K562 (cell line): ENCODE measurements around the gene IFT122. TPM values are rescaled to one million over a fixed set of nuclear protein-coding genes. Genes with fewer than 3 reads are reported as not detected.

ENCODE experiments used
- BHLHE40 ChIP-seq: IDR thresholded peaks from 2 replicates; pipeline ENCODE4 v1.6.1; 2011; ENCODE audit warnings: low read length, improper control_type of control experiment
- EP300 ChIP-seq: IDR thresholded peaks from 2 replicates; pipeline ENCODE4 v1.6.1; 2012; ENCODE audit warnings: low read length, improper control_type of control experiment
- L3MBTL2 ChIP-seq: fragments of 450-650 bp; IDR thresholded peaks from 2 replicates; pipeline ENCODE4 v1.6.1; 2016; ENCODE audit warnings: mild to moderate bottlenecking, moderate library complexity
- MAFF ChIP-seq: IDR thresholded peaks from 2 replicates; pipeline ENCODE4 v1.6.1; 2012; ENCODE audit warnings: low read length, improper control_type of control experiment
- MITF ChIP-seq: IDR thresholded peaks from 2 replicates; pipeline ENCODE4 v1.6.1; 2014; ENCODE audit warnings: antibody characterized with exemption
- SMAD2 ChIP-seq: fragments of 150-350 bp; IDR thresholded peaks from 2 replicates; pipeline ENCODE4 v1.6.1; 2014; ENCODE audit warnings: low read depth, mild to moderate bottlenecking, low read length
- SMARCA4 ChIP-seq: fragments of 450-650 bp; IDR thresholded peaks from 2 replicates; pipeline ENCODE4 v1.6.1; 2016
- TAF7 ChIP-seq: fragments of 450-650 bp; IDR thresholded peaks from 2 replicates; pipeline ENCODE4 v1.6.1; 2016; ENCODE audit warnings: missing genetic modification characterization, missing compliant biosample characterization
- ZNF592 ChIP-seq: fragments of 450-650 bp; IDR thresholded peaks from 2 replicates; pipeline ENCODE4 v1.6.1; 2017; ENCODE audit warnings: antibody characterized with exemption, mild to moderate bottlenecking
- polyA plus RNA-seq, 8 experiments: library from polyadenylated mRNA; depleted of rRNA in 4 of 8; stranded (reverse) in 5 of 8; unstranded in 3 of 8; fragments of >200 nt; fragmentation: Nextera tagmentation in 2 of 8; fragmentation: Illumina TruSeq in 1 of 8; extraction: Ambion mirVana in 2 of 8; extraction: Trizol in 1 of 8; gene quantifications; 2 replicates each; pipeline versions ENCODE4 v1.2.1 to v1.2.3, GENCODE V29; 2011 to 2014; ENCODE audit warnings: inconsistent platforms in 1 of 8, missing spikeins in 1 of 8
- total RNA-seq, 7 experiments: library from RNA; depleted of rRNA in 6 of 7; stranded (reverse); fragments of >200 nt in 6 of 7; fragmentation: Illumina TruSeq in 2 of 7; extraction: Trizol in 2 of 7; gene quantifications; 2 replicates each; pipeline versions ENCODE4 v1.2.1 to v1.2.3, GENCODE V29; 2011 to 2021; ENCODE audit warnings: low replicate concordance in 1 of 7
- TF ChIP-seq, protein P1 (sequence below): fragments of 450-650 bp; IDR thresholded peaks from 2 replicates; pipeline ENCODE4 v1.6.1; 2016
- TF ChIP-seq, protein P2 (sequence below): fragments of 450-650 bp; IDR thresholded peaks from 2 replicates; pipeline ENCODE4 v1.6.1; 2016; ENCODE audit warnings: mild to moderate bottlenecking, moderate library complexity

IFT122 gene
- total and polyA plus RNA-seq, 9 of the 15 experiments (the other 6 are each of a cell fraction or from before 2014, with no cell fraction given), result 2.4 to 11.5 (median 7.7) TPM

GRCh38 chr3:129490273-129490675 is 50.2 kb downstream of the IFT122 start (continued):
- 0 out of 2 replicates have a peak, but pooled peaks have one; percentile 56 for TF ChIP-seq ZNF592
- TF ChIP-seq BHLHE40, result no peak
- TF ChIP-seq, protein P1, sequence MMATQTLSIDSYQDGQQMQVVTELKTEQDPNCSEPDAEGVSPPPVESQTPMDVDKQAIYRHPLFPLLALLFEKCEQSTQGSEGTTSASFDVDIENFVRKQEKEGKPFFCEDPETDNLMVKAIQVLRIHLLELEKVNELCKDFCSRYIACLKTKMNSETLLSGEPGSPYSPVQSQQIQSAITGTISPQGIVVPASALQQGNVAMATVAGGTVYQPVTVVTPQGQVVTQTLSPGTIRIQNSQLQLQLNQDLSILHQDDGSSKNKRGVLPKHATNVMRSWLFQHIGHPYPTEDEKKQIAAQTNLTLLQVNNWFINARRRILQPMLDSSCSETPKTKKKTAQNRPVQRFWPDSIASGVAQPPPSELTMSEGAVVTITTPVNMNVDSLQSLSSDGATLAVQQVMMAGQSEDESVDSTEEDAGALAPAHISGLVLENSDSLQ, result peak; percentile 20; the same call in 1 of the 2 replicates
- TF ChIP-seq EP300, result peak; percentile 56
- TF ChIP-seq MITF, result peak; percentile 84; the same call in 1 of the 2 replicates
- TF ChIP-seq, protein P2, sequence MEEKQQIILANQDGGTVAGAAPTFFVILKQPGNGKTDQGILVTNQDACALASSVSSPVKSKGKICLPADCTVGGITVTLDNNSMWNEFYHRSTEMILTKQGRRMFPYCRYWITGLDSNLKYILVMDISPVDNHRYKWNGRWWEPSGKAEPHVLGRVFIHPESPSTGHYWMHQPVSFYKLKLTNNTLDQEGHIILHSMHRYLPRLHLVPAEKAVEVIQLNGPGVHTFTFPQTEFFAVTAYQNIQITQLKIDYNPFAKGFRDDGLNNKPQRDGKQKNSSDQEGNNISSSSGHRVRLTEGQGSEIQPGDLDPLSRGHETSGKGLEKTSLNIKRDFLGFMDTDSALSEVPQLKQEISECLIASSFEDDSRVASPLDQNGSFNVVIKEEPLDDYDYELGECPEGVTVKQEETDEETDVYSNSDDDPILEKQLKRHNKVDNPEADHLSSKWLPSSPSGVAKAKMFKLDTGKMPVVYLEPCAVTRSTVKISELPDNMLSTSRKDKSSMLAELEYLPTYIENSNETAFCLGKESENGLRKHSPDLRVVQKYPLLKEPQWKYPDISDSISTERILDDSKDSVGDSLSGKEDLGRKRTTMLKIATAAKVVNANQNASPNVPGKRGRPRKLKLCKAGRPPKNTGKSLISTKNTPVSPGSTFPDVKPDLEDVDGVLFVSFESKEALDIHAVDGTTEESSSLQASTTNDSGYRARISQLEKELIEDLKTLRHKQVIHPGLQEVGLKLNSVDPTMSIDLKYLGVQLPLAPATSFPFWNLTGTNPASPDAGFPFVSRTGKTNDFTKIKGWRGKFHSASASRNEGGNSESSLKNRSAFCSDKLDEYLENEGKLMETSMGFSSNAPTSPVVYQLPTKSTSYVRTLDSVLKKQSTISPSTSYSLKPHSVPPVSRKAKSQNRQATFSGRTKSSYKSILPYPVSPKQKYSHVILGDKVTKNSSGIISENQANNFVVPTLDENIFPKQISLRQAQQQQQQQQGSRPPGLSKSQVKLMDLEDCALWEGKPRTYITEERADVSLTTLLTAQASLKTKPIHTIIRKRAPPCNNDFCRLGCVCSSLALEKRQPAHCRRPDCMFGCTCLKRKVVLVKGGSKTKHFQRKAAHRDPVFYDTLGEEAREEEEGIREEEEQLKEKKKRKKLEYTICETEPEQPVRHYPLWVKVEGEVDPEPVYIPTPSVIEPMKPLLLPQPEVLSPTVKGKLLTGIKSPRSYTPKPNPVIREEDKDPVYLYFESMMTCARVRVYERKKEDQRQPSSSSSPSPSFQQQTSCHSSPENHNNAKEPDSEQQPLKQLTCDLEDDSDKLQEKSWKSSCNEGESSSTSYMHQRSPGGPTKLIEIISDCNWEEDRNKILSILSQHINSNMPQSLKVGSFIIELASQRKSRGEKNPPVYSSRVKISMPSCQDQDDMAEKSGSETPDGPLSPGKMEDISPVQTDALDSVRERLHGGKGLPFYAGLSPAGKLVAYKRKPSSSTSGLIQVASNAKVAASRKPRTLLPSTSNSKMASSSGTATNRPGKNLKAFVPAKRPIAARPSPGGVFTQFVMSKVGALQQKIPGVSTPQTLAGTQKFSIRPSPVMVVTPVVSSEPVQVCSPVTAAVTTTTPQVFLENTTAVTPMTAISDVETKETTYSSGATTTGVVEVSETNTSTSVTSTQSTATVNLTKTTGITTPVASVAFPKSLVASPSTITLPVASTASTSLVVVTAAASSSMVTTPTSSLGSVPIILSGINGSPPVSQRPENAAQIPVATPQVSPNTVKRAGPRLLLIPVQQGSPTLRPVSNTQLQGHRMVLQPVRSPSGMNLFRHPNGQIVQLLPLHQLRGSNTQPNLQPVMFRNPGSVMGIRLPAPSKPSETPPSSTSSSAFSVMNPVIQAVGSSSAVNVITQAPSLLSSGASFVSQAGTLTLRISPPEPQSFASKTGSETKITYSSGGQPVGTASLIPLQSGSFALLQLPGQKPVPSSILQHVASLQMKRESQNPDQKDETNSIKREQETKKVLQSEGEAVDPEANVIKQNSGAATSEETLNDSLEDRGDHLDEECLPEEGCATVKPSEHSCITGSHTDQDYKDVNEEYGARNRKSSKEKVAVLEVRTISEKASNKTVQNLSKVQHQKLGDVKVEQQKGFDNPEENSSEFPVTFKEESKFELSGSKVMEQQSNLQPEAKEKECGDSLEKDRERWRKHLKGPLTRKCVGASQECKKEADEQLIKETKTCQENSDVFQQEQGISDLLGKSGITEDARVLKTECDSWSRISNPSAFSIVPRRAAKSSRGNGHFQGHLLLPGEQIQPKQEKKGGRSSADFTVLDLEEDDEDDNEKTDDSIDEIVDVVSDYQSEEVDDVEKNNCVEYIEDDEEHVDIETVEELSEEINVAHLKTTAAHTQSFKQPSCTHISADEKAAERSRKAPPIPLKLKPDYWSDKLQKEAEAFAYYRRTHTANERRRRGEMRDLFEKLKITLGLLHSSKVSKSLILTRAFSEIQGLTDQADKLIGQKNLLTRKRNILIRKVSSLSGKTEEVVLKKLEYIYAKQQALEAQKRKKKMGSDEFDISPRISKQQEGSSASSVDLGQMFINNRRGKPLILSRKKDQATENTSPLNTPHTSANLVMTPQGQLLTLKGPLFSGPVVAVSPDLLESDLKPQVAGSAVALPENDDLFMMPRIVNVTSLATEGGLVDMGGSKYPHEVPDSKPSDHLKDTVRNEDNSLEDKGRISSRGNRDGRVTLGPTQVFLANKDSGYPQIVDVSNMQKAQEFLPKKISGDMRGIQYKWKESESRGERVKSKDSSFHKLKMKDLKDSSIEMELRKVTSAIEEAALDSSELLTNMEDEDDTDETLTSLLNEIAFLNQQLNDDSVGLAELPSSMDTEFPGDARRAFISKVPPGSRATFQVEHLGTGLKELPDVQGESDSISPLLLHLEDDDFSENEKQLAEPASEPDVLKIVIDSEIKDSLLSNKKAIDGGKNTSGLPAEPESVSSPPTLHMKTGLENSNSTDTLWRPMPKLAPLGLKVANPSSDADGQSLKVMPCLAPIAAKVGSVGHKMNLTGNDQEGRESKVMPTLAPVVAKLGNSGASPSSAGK, result peak; percentile 14; the same call in 1 of the 2 replicates
- peak; percentile 64 for TF ChIP-seq MAFF
- TF ChIP-seq SMARCA4, result 0 out of 2 replicates have a peak, but pooled peaks have one; percentile 12
- TF ChIP-seq SMAD2, result no peak
- no peak for TF ChIP-seq TAF7 (tag)
- peak; percentile 53; the same call in 1 of the 2 replicates for TF ChIP-seq L3MBTL2
